CMK (cell line): ENCODE results near the gene RPL7L1.

Experiments used
- DNase-seq: peaks from one replicate; pipeline ENCODE4 v3.0.0-alpha.2; 2010; ENCODE audit warnings: low read depth

The RPL7L1 gene

GRCh38 chr6:42933205-42933604 lies 53.8 kb downstream of the RPL7L1 start:
- DNase-seq: no peak

- DNase-seq: no peak
Measured at GRCh38 chr6:42935322-42935721, 55.9 kb downstream of the RPL7L1 start.

- no peak for DNase-seq
Measured at GRCh38 chr6:42936398-42936797, 57.0 kb downstream of the RPL7L1 start.

GRCh38 chr6:42937548-42938427 lies 58.4 kb downstream of the RPL7L1 start:
- DNase-seq: no peak

- no peak for DNase-seq
Measured at GRCh38 chr6:42938428-42938796, 59.0 kb downstream of the RPL7L1 start.

- no peak for DNase-seq
Measured at GRCh38 chr6:42938987-42939809, 59.8 kb downstream of the RPL7L1 start.
